H1 (cell line): ENCODE measurements around the gene FSIP1. TPM values are rescaled to one million over a fixed set of nuclear protein-coding genes. Genes with fewer than 3 reads are reported as not detected.

ENCODE experiments used
- CTCF ChIA-PET: fragments of 300-600 bp; sonication (Branson Sonifier 250); formaldehyde crosslinking; loops from one replicate; lab custom pipeline; 2021; ENCODE audit not compliant: partially characterized antibody; lab: Charles Lee
- POLR2A ChIA-PET: fragments of 300-600 bp; sonication (Branson Sonifier 250); formaldehyde crosslinking; loops from one replicate; lab custom pipeline; 2021; ENCODE audit warnings: inconsistent platforms; ENCODE audit not compliant: partially characterized antibody; lab: Charles Lee
- DNase-seq, 2 experiments: peaks; one replicate each; pipeline versions ENCODE4 v3.0.0 to v3.0.0-alpha.2; 2010 to 2022; ENCODE audit warnings: low spot score in 2 of 2, low read depth in 1 of 2, mixed read lengths in 1 of 2
- FAIRE-seq: peaks from 2 replicates; lab custom pipeline; 2011; peaks lifted over from hg19 to GRCh38; lab: Jason Lieb, UNC
- H2AFZ ChIP-seq: 2 replicates; pipeline ENCODE4 v1.8.1; 2012; ENCODE audit warnings: low read length, inconsistent platforms
- H2AK5ac ChIP-seq: 2 replicates; pipeline ENCODE4 v1.6.1; 2013; ENCODE audit warnings: low read depth, low read length
- H2BK120ac ChIP-seq: replicated peaks from 2 replicates; pipeline ENCODE3; 2013; ENCODE audit warnings: low read depth, low read length, inconsistent platforms
- H2BK12ac ChIP-seq: 2 replicates; pipeline ENCODE4 v1.6.1; 2013; ENCODE audit warnings: low read depth, low read length
- H2BK15ac ChIP-seq: 2 replicates; pipeline ENCODE4 v1.6.1; 2013; ENCODE audit warnings: low read length
- H2BK20ac ChIP-seq: 2 replicates; pipeline ENCODE4 v1.6.1; 2013; ENCODE audit warnings: low read length
- H2BK5ac ChIP-seq: 2 replicates; pipeline ENCODE4 v1.6.1; 2013; ENCODE audit warnings: low read depth, low read length
- H3K14ac ChIP-seq: 2 replicates; pipeline ENCODE4 v1.6.1; 2013; ENCODE audit warnings: inconsistent platforms; ENCODE audit not compliant: insufficient read length
- H3K18ac ChIP-seq: 2 replicates; pipeline ENCODE4 v1.6.1; 2013; ENCODE audit warnings: low read length; ENCODE audit errors: extremely low read depth
- H3K23ac ChIP-seq: 2 replicates; pipeline ENCODE4 v1.6.1; 2013; ENCODE audit warnings: inconsistent platforms; ENCODE audit not compliant: insufficient read length
- H3K23me2 ChIP-seq: 2 replicates; pipeline ENCODE4 v1.6.1; 2013; ENCODE audit warnings: low read depth, low read length
- H3K27ac ChIP-seq: 2 replicates; pipeline ENCODE4 v1.6.1; 2011; ENCODE audit warnings: low read depth, low read length, inconsistent platforms
- H3K27me3 ChIP-seq, 4 experiments: replicated peaks in 1 of 4; 1 replicate in 1 of 4; 2 replicates in 3 of 4; pipeline versions ENCODE4 v1.6.1 to v1.8.1; 2011 to 2013; ENCODE audit warnings: low read length in 3 of 4, mild to moderate bottlenecking in 3 of 4, inconsistent platforms in 2 of 4, mixed read lengths in 2 of 4, moderate library complexity in 1 of 4; ENCODE audit not compliant: control insufficient read depth in 3 of 4, insufficient read depth in 3 of 4; ENCODE audit errors: extremely low read depth in 1 of 4
- H3K36me3 ChIP-seq, 4 experiments: 2 replicates each; pipeline versions ENCODE4 v1.6.1 to v1.8.1; 2011 to 2013; ENCODE audit warnings: mild to moderate bottlenecking in 4 of 4, low read length in 3 of 4, moderate library complexity in 2 of 4, control low read depth in 1 of 4, inconsistent platforms in 1 of 4; ENCODE audit not compliant: insufficient read depth in 4 of 4, control insufficient read depth in 2 of 4
- H3K4ac ChIP-seq: replicated peaks from 2 replicates; pipeline ENCODE3; 2013; ENCODE audit warnings: low read length, low read depth, mixed read lengths, inconsistent platforms; ENCODE audit not compliant: insufficient read length
- H3K4me1 ChIP-seq, 4 experiments: replicated peaks in 1 of 4; 1 replicate in 1 of 4; 2 replicates in 3 of 4; pipeline versions ENCODE4 v1.6.1 to v1.8.1; 2011 to 2013; ENCODE audit warnings: low read length in 3 of 4, inconsistent platforms in 2 of 4, mixed read lengths in 1 of 4; ENCODE audit not compliant: insufficient read depth in 4 of 4, control insufficient read depth in 3 of 4
- H3K4me2 ChIP-seq, 2 experiments: 2 replicates each; pipeline versions ENCODE4 v1.6.1 to v1.8.1; 2011 to 2013; ENCODE audit warnings: low read depth in 2 of 2, low read length in 2 of 2, control low read depth in 1 of 2, inconsistent platforms in 1 of 2, mild to moderate bottlenecking in 1 of 2; ENCODE audit not compliant: insufficient read depth in 1 of 2
- H3K4me3 ChIP-seq, 4 experiments: fragments of 200-600, 300-600 bp in 1 of 4; sonication (generic), shearing (Covaris generic), sonication (Bioruptor Twin) in 1 of 4; 2 replicates each; pipeline versions ENCODE4 v1.5.1 to v1.8.1; 2011 to 2016; ENCODE audit warnings: low read length in 4 of 4, low read depth in 3 of 4, control low read depth in 2 of 4, inconsistent platforms in 2 of 4, mild to moderate bottlenecking in 2 of 4, mixed read lengths in 1 of 4, moderate library complexity in 1 of 4; ENCODE audit not compliant: insufficient read depth in 2 of 4; ENCODE audit errors: extremely low read depth in 1 of 4
- H3K56ac ChIP-seq: replicated peaks from 2 replicates; pipeline ENCODE3; 2013; ENCODE audit warnings: low read depth, mild to moderate bottlenecking, mixed read lengths, low read length, inconsistent platforms; ENCODE audit not compliant: insufficient read length
- H3K79me1 ChIP-seq: 2 replicates; pipeline ENCODE4 v1.6.1; 2013; ENCODE audit warnings: low read depth, low read length, control low read depth
- H3K79me2 ChIP-seq, 2 experiments: 2 replicates each; pipeline versions ENCODE4 v1.6.1 to v1.8.1; 2012 to 2013; ENCODE audit warnings: low read length in 2 of 2, mild to moderate bottlenecking in 2 of 2, inconsistent platforms in 1 of 2; ENCODE audit not compliant: insufficient read depth in 2 of 2, control insufficient read depth in 1 of 2
- H3K9ac ChIP-seq, 4 experiments: replicated peaks in 1 of 4; 1 replicate in 1 of 4; 2 replicates in 3 of 4; pipeline versions ENCODE4 v1.6.1 to v1.8.1; 2011 to 2013; ENCODE audit warnings: low read depth in 3 of 4, low read length in 3 of 4, control low read depth in 2 of 4, mild to moderate bottlenecking in 2 of 4, moderate library complexity in 2 of 4, inconsistent platforms in 1 of 4; ENCODE audit errors: extremely low read depth in 1 of 4
- H3K9me3 ChIP-seq, 2 experiments: 2 replicates each; pipeline versions ENCODE4 v1.6.1 to v1.8.1; 2012 to 2013; ENCODE audit warnings: mild to moderate bottlenecking in 2 of 2, moderate library complexity in 2 of 2, control low read depth in 1 of 2, inconsistent platforms in 1 of 2, low read depth in 1 of 2, low read length in 1 of 2, mixed read lengths in 1 of 2; ENCODE audit not compliant: insufficient read depth in 2 of 2
- H4K20me1 ChIP-seq, 2 experiments: replicated peaks in 1 of 2; 2 replicates each; pipeline versions ENCODE3 to v1.8.1; 2011 to 2013; ENCODE audit warnings: inconsistent platforms in 2 of 2, low read length in 2 of 2, mild to moderate bottlenecking in 1 of 2; ENCODE audit not compliant: insufficient read depth in 2 of 2, control insufficient read depth in 1 of 2
- H4K5ac ChIP-seq: 2 replicates; pipeline ENCODE4 v1.6.1; 2013; ENCODE audit warnings: low read length, low read depth, mixed read lengths, inconsistent platforms; ENCODE audit not compliant: insufficient read length
- H4K8ac ChIP-seq: 2 replicates; pipeline ENCODE4 v1.8.0; 2013; ENCODE audit warnings: mild to moderate bottlenecking, moderate library complexity, low read length, inconsistent platforms; ENCODE audit not compliant: insufficient read depth; ENCODE audit errors: extremely low read depth
- H4K91ac ChIP-seq: replicated peaks from 2 replicates; pipeline ENCODE3; 2013; ENCODE audit warnings: low read length, mixed read lengths, inconsistent platforms; ENCODE audit not compliant: insufficient read length
- POU5F1 ChIP-seq: IDR thresholded peaks from 2 replicates; pipeline ENCODE4 v1.6.1; 2011; ENCODE audit warnings: low read depth, mild to moderate bottlenecking, low read length, moderate library complexity
- ZNF274 ChIP-seq: IDR thresholded peaks from 2 replicates; pipeline ENCODE4 v1.7.0; 2012; ENCODE audit warnings: low read length, borderline replicate concordance; ENCODE audit errors: extremely low read depth
- WGBS, 2 experiments: shearing (Covaris generic) in 1 of 2; methylation state at CpG; one replicate each; pipeline versions ENCODE4 v1.1.6 to v1.1.7; 2013 to 2015; ENCODE audit warnings: low lambda C conversion rate in 2 of 2, mixed read lengths in 2 of 2, inconsistent platforms in 1 of 2, low coverage in 1 of 2, missing lambda C conversion rate in 1 of 2; ENCODE audit not compliant: insufficient replicate concordance in 2 of 2, insufficient coverage in 1 of 2, insufficient read length in 1 of 2; ENCODE audit errors: extremely low coverage in 1 of 2, missing lambda C conversion rate in 1 of 2; 5-methylcytosine and 5-hydroxymethylcytosine counted together
- polyA plus RNA-seq, 7 experiments: library from polyadenylated mRNA; depleted of rRNA in 3 of 7; stranded (reverse) in 5 of 7; unstranded in 2 of 7; fragments of >200 nt in 5 of 7; fragments of 200-250 nt in 2 of 7; gene quantifications; 1 replicate in 5 of 7; 2 replicates in 1 of 7; 4 replicates in 1 of 7; pipeline versions ENCODE4 v1.2.1 to v1.2.3, GENCODE V29; 2011 to 2013; ENCODE audit warnings: missing spikeins in 2 of 7, mixed read lengths in 2 of 7
- total RNA-seq: library from RNA; stranded (reverse); fragmentation: NEBNext Ultra II Directional; extraction: Animal tissue kit (Norgen Biotek cat#: 25700); gene quantifications from 2 replicates; pipeline ENCODE4 v1.2.1, GENCODE V29; 2021

The FSIP1 gene
- total and polyA plus RNA-seq, 2 of the 8 experiments (the other 6 are each of a cell fraction or from before 2014, with no cell fraction given): 0.18 to 1.3 TPM

- Histone ChIP-seq H3K79me2 (no peaks in the 10 kb centered on the region), H4K20me1 (no peaks in the 10 kb centered on the region), H3K4me1 (no peaks in the 10 kb centered on the region), H3K4ac (no peak overlapping the region), H3K27ac (no peak overlapping the region), H3K23ac (no peak overlapping the region), H3K27me3 (no peaks in the 10 kb centered on the region), H2BK120ac (no peak overlapping the region), H4K8ac (no peak overlapping the region), H3K56ac (no peak overlapping the region), H3K14ac (no peak overlapping the region), H2BK12ac (no peak overlapping the region), H3K36me3 (no peaks in the 10 kb centered on the region), H4K91ac (no peak overlapping the region), H2AK5ac (no peak overlapping the region), H2BK15ac (no peak overlapping the region), H3K79me1 (no peaks in the 10 kb centered on the region), H3K9ac (no peak overlapping the region), H3K23me2 (no peaks in the 10 kb centered on the region), H3K9me3 (no peaks in the 10 kb centered on the region), H4K5ac (no peak overlapping the region), H3K18ac (no peak overlapping the region), H2BK20ac (no peak overlapping the region), H2BK5ac (no peak overlapping the region), H3K4me2 (no peak overlapping the region), H2AFZ (no peak overlapping the region), H3K4me3 (no peak overlapping the region)
- CTCF ChIA-PET: interaction anchor here (1.2 to 1.5 kb wide), 3 partner anchors 8 to 26 kb away, joined by 3 to 4 read pairs (median 3); no protein-coding TSS in a partner anchor
- no peak for DNase-seq
- WGBS, 2 experiments: 86% methylated on average over 5 of the region's 5 CpGs; no CpG with 5 or more reads in 1 of the 2 experiments
- no peak for TF ChIP-seq ZNF274
- TF ChIP-seq POU5F1: no peak
- POLR2A ChIA-PET: interaction anchor here (0.6 kb wide), 1 partner anchor 149 kb away, joined by 3 read pairs; no protein-coding TSS in a partner anchor
- no peak for FAIRE-seq
These were observed 52.1 kb downstream of the FSIP1 start for GRCh38 chr15:39730552-39730951.
